ENCODE data around the gene GAL3ST1.
A peak's percentile ranks its signal among the peaks of the same experiment; 100 is the strongest.
"Not testable (repeated sequence)": the region's sequence is repeated elsewhere in the genome, so short reads cannot be mapped to it uniquely, and the experiment has no call there.

Gene GAL3ST1

GRCh38 chr22:30574095-30574981 is at the start of gene GAL3ST1:
GAL3ST1 (minus strand) TSS chr22:30574665; CDS start chr22:30557392, 17,273 bp downstream.
- no peak for DNase-seq

- not testable (repeated sequence) for DNase-seq
Observed at GRCh38 chr22:30619909-30620308, 45.4 kb upstream of the GAL3ST1 start.

GRCh38 chr22:30617819-30618218 is 43.4 kb upstream of the GAL3ST1 start:
- no peak for DNase-seq

- DNase-seq = peak in 1 of 2 donors; percentile 30
Observed at GRCh38 chr22:30615543-30615954, 41.1 kb upstream of the GAL3ST1 start.

GRCh38 chr22:30614879-30615278 is 40.4 kb upstream of the GAL3ST1 start:
- no peak for DNase-seq

GRCh38 chr22:30614268-30614667 is 39.8 kb upstream of the GAL3ST1 start:
- no peak for DNase-seq

GRCh38 chr22:30612789-30613188 is 38.3 kb upstream of the GAL3ST1 start:
- DNase-seq = no peak

- DNase-seq = no peak
Observed at GRCh38 chr22:30611197-30611596, 36.7 kb upstream of the GAL3ST1 start.

GRCh38 chr22:30610299-30610698 is 35.8 kb upstream of the GAL3ST1 start:
- peak in 1 of 2 donors; percentile 70 for DNase-seq

GRCh38 chr22:30609260-30610185 is 35.1 kb upstream of the GAL3ST1 start:
- DNase-seq = peak; percentile 26 to 74

GRCh38 chr22:30607939-30608338 is 33.5 kb upstream of the GAL3ST1 start:
- DNase-seq = no peak

GRCh38 chr22:30607300-30607930 is 33.0 kb upstream of the GAL3ST1 start:
- no peak for DNase-seq

GRCh38 chr22:30606455-30607299 is 32.2 kb upstream of the GAL3ST1 start, which contains the start of gene TCN2:
TCN2 (plus strand) TSS chr22:30607174; CDS start chr22:30607332, 158 bp downstream.
- peak; percentile 27 to 60 for DNase-seq

- DNase-seq = peak; percentile 45 to 60
Observed at GRCh38 chr22:30605449-30606110, 31.1 kb upstream of the GAL3ST1 start.

- no peak for DNase-seq
Observed at GRCh38 chr22:30604723-30605122, 30.3 kb upstream of the GAL3ST1 start.

GRCh38 chr22:30603801-30604200 is 29.3 kb upstream of the GAL3ST1 start:
- DNase-seq = no peak

- peak in 1 of 2 donors; percentile 36 for DNase-seq
Observed at GRCh38 chr22:30602049-30602448, 27.6 kb upstream of the GAL3ST1 start.

GRCh38 chr22:30601464-30601863 is 27.0 kb upstream of the GAL3ST1 start:
- no peak for DNase-seq

- no peak for DNase-seq
Observed at GRCh38 chr22:30600921-30601320, 26.5 kb upstream of the GAL3ST1 start.

- no peak for DNase-seq
Observed at GRCh38 chr22:30598986-30599385, 24.5 kb upstream of the GAL3ST1 start.

GRCh38 chr22:30596886-30597285 is 22.4 kb upstream of the GAL3ST1 start:
- no peak for DNase-seq
